Neuronal stem cell (in vitro differentiated cells): ENCODE results near the gene CNOT9.

Experiments used
- DNase-seq: peaks from one replicate; pipeline ENCODE4 v3.0.0-alpha.2; 2013; ENCODE audit warnings: low spot score
- H2AFZ ChIP-seq: one replicate; pipeline ENCODE4 v1.6.1; 2013; ENCODE audit warnings: mild to moderate bottlenecking, low read length, inconsistent platforms
- H2AK5ac ChIP-seq: 2 replicates; pipeline ENCODE4 v1.6.1; 2013; ENCODE audit warnings: low read depth, mild to moderate bottlenecking, inconsistent platforms, low read length, moderate library complexity, mixed read lengths
- H2BK120ac ChIP-seq: 2 replicates; pipeline ENCODE4 v1.6.1; 2013; ENCODE audit warnings: low read depth, mild to moderate bottlenecking, inconsistent platforms, low read length, moderate library complexity, mixed read lengths
- H2BK12ac ChIP-seq: one replicate; pipeline ENCODE4 v1.6.1; 2013; ENCODE audit warnings: low read length, inconsistent platforms
- H2BK15ac ChIP-seq: 2 replicates; pipeline ENCODE4 v1.6.1; 2013; ENCODE audit warnings: mild to moderate bottlenecking, low read length, inconsistent platforms, mixed read lengths
- H2BK5ac ChIP-seq: one replicate; pipeline ENCODE4 v1.6.1; 2013; ENCODE audit warnings: inconsistent platforms, mild to moderate bottlenecking, low read length, moderate library complexity
- H3K14ac ChIP-seq: one replicate; pipeline ENCODE4 v1.6.1; 2013; ENCODE audit warnings: low read length, inconsistent platforms
- H3K18ac ChIP-seq: 2 replicates; pipeline ENCODE4 v1.6.1; 2013; ENCODE audit warnings: low read length, inconsistent platforms
- H3K23ac ChIP-seq: 2 replicates; pipeline ENCODE4 v1.6.1; 2013; ENCODE audit warnings: low read depth, mild to moderate bottlenecking, mixed read lengths, low read length, inconsistent platforms; ENCODE audit not compliant: poor library complexity
- H3K27ac ChIP-seq: replicated peaks from 3 replicates; pipeline ENCODE4 v1.5.1; 2013; ENCODE audit warnings: low read length, inconsistent platforms
- H3K27me3 ChIP-seq, 3 experiments: 2 replicates each; pipeline ENCODE4 v1.6.1; 2013; ENCODE audit warnings: low read length in 3 of 3, mild to moderate bottlenecking in 2 of 3, inconsistent platforms in 1 of 3, low read depth in 1 of 3, mixed read lengths in 1 of 3, moderate library complexity in 1 of 3; ENCODE audit not compliant: control insufficient read depth in 3 of 3, insufficient read depth in 3 of 3
- H3K36me3 ChIP-seq, 2 donors: replicated peaks in 1 of 2; 2 replicates each; pipeline ENCODE4 v1.6.1; 2013; ENCODE audit warnings: low read length in 2 of 2; ENCODE audit not compliant: control insufficient read depth in 2 of 2, insufficient read depth in 2 of 2
- H3K4ac ChIP-seq: 2 replicates; pipeline ENCODE4 v1.6.1; 2013; ENCODE audit warnings: inconsistent platforms, mild to moderate bottlenecking, low read length, moderate library complexity
- H3K4me1 ChIP-seq, 2 donors: 1 replicate in 1 of 2; 2 replicates in 1 of 2; pipeline ENCODE4 v1.6.1; 2013; ENCODE audit warnings: low read length in 2 of 2, low read depth in 1 of 2; ENCODE audit not compliant: control insufficient read depth in 2 of 2, insufficient read depth in 1 of 2
- H3K4me2 ChIP-seq: one replicate; pipeline ENCODE4 v1.6.1; 2013; ENCODE audit warnings: mild to moderate bottlenecking, low read length, inconsistent platforms; ENCODE audit not compliant: insufficient read depth, poor library complexity, severe bottlenecking
- H3K4me3 ChIP-seq, 2 donors: 2 replicates each; pipeline ENCODE4 v1.5.1; 2013; ENCODE audit warnings: low read length in 2 of 2, mild to moderate bottlenecking in 2 of 2, inconsistent platforms in 1 of 2, moderate library complexity in 1 of 2
- H3K79me1 ChIP-seq: one replicate; pipeline ENCODE4 v1.6.1; 2013; ENCODE audit warnings: low read depth, mild to moderate bottlenecking, inconsistent platforms, low read length, moderate library complexity
- H3K9ac ChIP-seq: one replicate; pipeline ENCODE4 v1.6.1; 2013; ENCODE audit warnings: mild to moderate bottlenecking, low read depth, low read length, inconsistent platforms; ENCODE audit not compliant: poor library complexity
- H3K9me3 ChIP-seq, 2 donors: replicated peaks in 1 of 2; 2 replicates each; pipeline versions ENCODE3 to v1.6.1; 2013; ENCODE audit warnings: low read length in 2 of 2, mild to moderate bottlenecking in 2 of 2, inconsistent platforms in 1 of 2, low read depth in 1 of 2, mixed read lengths in 1 of 2, moderate library complexity in 1 of 2; ENCODE audit not compliant: control insufficient read depth in 2 of 2, insufficient read depth in 1 of 2
- H4K8ac ChIP-seq: one replicate; pipeline ENCODE4 v1.6.1; 2013; ENCODE audit warnings: low read depth, mild to moderate bottlenecking, inconsistent platforms, low read length, moderate library complexity
- H4K91ac ChIP-seq: one replicate; pipeline ENCODE4 v1.6.1; 2013; ENCODE audit warnings: low read length, low read depth, mild to moderate bottlenecking, inconsistent platforms; ENCODE audit not compliant: poor library complexity
- WGBS, 2 donors: extraction: QIAGEN DNeasy Blood & Tissue Kit; methylation state at CpG; one replicate each; pipeline ENCODE4 v1.1.7; 2013; ENCODE audit warnings: missing lambda C conversion rate in 2 of 2, mixed read lengths in 1 of 2; ENCODE audit not compliant: insufficient read length in 2 of 2, insufficient replicate concordance in 1 of 2; ENCODE audit errors: extremely low coverage in 2 of 2; 5-methylcytosine and 5-hydroxymethylcytosine counted together

Gene CNOT9

GRCh38 chr2:218567797-218568189 is 846 bp upstream of the CNOT9 start:
- H3K23ac ChIP-seq, result peak overlapping the region; percentile 34
- peak overlapping the region; percentile 79 for H3K9ac ChIP-seq
- H4K8ac ChIP-seq, result no peak overlapping the region
- no peak overlapping the region for H2BK12ac ChIP-seq
- H2BK120ac ChIP-seq, result peak overlapping the region; percentile 76
- no peak for DNase-seq
- peak overlapping the region; percentile 97 for H3K18ac ChIP-seq
- peak overlapping the region; percentile 66 for H3K27ac ChIP-seq
- peak overlapping the region; percentile 94 for H3K14ac ChIP-seq
- no peak overlapping the region for H2BK15ac ChIP-seq
- no peak overlapping the region for H3K4ac ChIP-seq
- H2AK5ac ChIP-seq, result no peak overlapping the region
- H3K79me1 ChIP-seq, result peaks cover 3% of the 10 kb centered on the region
- H2AFZ ChIP-seq, result peak overlapping the region; percentile 91
- H3K4me1 ChIP-seq, result peaks cover 4 to 16% of the 10 kb centered on the region in 2 donors
- no peak overlapping the region for H4K91ac ChIP-seq
- H3K36me3 ChIP-seq, result peaks cover 0 to 61% of the 10 kb centered on the region in 2 donors
- no peaks in the 10 kb centered on the region for H3K9me3 ChIP-seq
- peak overlapping the region; percentile 72 for H3K4me2 ChIP-seq
- H3K4me3 ChIP-seq, result peak overlapping the region; percentile 64 to 92
- H3K27me3 ChIP-seq, result no peaks in the 10 kb centered on the region
- no peak overlapping the region for H2BK5ac ChIP-seq
- no CpG with 5 or more reads among the region's 19 CpGs for WGBS, 2 donors

DNA sequence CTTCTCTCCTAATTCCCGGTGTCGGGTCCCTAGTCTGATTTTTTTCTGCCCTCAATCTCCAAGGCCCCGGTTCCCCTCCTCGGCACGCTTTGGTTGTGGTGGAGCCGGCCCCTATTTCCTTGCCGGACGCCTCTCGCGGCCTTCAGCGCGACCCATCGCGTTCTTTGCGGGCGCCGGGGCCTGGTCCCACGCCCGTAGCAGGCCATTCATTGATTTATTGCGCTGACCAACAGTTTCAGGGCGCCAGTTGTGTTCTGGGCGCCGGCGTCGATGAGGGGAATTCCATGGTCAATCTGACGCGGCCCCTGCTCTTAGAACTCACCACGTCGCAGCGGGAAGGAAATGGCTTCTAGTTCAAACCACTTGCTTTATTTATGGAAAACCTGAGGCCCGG is 396 bp downstream of the CNOT9 start:
- peak overlapping the region; percentile 47 for H3K14ac ChIP-seq
- peak overlapping the region; percentile 93 for H3K18ac ChIP-seq
- H2BK5ac ChIP-seq, result peak overlapping the region; percentile 72
- no peak overlapping the region for H4K8ac ChIP-seq
- H3K79me1 ChIP-seq, result peaks cover 3% of the 10 kb centered on the region
- H3K23ac ChIP-seq, result peak overlapping the region; percentile 94
- no CpG with 5 or more reads among the region's 31 CpGs for WGBS, 2 donors
- peak overlapping the region; percentile 45 for H2BK15ac ChIP-seq
- H2AFZ ChIP-seq, result peak overlapping the region; percentile 91
- H3K4ac ChIP-seq, result no peak overlapping the region
- H4K91ac ChIP-seq, result no peak overlapping the region
- no peak overlapping the region for H2BK120ac ChIP-seq
- no peaks in the 10 kb centered on the region for H3K9me3 ChIP-seq
- peak overlapping the region; percentile 37 for H2AK5ac ChIP-seq
- peak overlapping the region; percentile 95 for H3K27ac ChIP-seq
- peak overlapping the region; percentile 64 to 86 for H3K4me3 ChIP-seq
- H3K4me2 ChIP-seq, result peak overlapping the region; percentile 77
- no peak for DNase-seq
- H3K36me3 ChIP-seq, result peaks cover under 1 to 61% of the 10 kb centered on the region in 2 donors
- no peaks in the 10 kb centered on the region for H3K27me3 ChIP-seq
- H2BK12ac ChIP-seq, result no peak overlapping the region
- H3K9ac ChIP-seq, result peak overlapping the region; percentile 89
- peaks cover 4 to 16% of the 10 kb centered on the region in 2 donors for H3K4me1 ChIP-seq

GRCh38 chr2:218569661-218570500 is 1.2 kb downstream of the CNOT9 start:
- peak; percentile 14 for DNase-seq
- peak overlapping the region; percentile 95 for H3K27ac ChIP-seq
- H2BK120ac ChIP-seq, result no peak overlapping the region
- H3K4me1 ChIP-seq, result peaks cover 4 to 16% of the 10 kb centered on the region in 2 donors
- peaks cover 1 to 61% of the 10 kb centered on the region in 2 donors for H3K36me3 ChIP-seq
- peak overlapping the region; percentile 64 to 86 for H3K4me3 ChIP-seq
- H2AK5ac ChIP-seq, result no peak overlapping the region
- H3K4ac ChIP-seq, result no peak overlapping the region
- H3K9me3 ChIP-seq, result no peaks in the 10 kb centered on the region
- no CpG with 5 or more reads among the region's 10 CpGs for WGBS, 2 donors
- no peak overlapping the region for H3K9ac ChIP-seq
- peak overlapping the region; percentile 77 for H3K4me2 ChIP-seq
- H2BK5ac ChIP-seq, result no peak overlapping the region
- H2BK15ac ChIP-seq, result no peak overlapping the region
- no peak overlapping the region for H4K8ac ChIP-seq
- H3K14ac ChIP-seq, result no peak overlapping the region
- H2BK12ac ChIP-seq, result no peak overlapping the region
- no peak overlapping the region for H3K23ac ChIP-seq
- no peaks in the 10 kb centered on the region for H3K27me3 ChIP-seq
- no peak overlapping the region for H4K91ac ChIP-seq
- H3K79me1 ChIP-seq, result peaks cover 3% of the 10 kb centered on the region
- H2AFZ ChIP-seq, result peak overlapping the region; percentile 91
- no peak overlapping the region for H3K18ac ChIP-seq

DNA sequence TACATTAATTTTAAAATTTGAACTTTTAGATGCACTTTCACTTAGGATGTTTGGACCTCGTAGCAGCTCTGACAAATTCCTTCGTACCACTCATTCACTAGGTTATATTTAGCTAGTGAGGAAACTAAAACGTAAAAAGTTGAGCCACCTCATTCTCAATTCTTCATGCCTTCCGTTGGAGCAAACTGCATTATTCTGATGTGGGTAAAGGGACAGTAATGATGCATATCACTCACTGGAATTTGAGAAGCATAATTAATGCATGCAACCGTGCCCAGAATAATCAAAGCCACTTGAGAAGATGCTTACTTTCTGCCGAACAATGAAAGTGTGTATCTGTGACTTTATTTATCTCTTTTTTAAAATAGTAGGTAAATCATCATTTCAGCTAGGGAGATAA is 2.2 kb downstream of the CNOT9 start:
- DNase-seq, result no peak
- Histone ChIP-seq H2AK5ac (no peak overlapping the region), H3K9me3 (no peaks in the 10 kb centered on the region), H3K14ac (no peak overlapping the region), H3K79me1 (peaks cover 3% of the 10 kb centered on the region), H3K27me3 (no peaks in the 10 kb centered on the region), H2BK120ac (no peak overlapping the region), H3K4me3 (peak overlapping the region in 1 of 2 donors; percentile 64), H2BK15ac (no peak overlapping the region), H2BK5ac (no peak overlapping the region), H4K8ac (no peak overlapping the region), H3K9ac (no peak overlapping the region), H3K4me2 (no peak overlapping the region), H3K23ac (no peak overlapping the region), H3K36me3 (peaks cover 1 to 60% of the 10 kb centered on the region in 2 donors), H2AFZ (no peak overlapping the region), H4K91ac (no peak overlapping the region), H2BK12ac (no peak overlapping the region), H3K4ac (no peak overlapping the region), H3K27ac (no peak overlapping the region), H3K18ac (no peak overlapping the region), H3K4me1 (peaks cover 4 to 16% of the 10 kb centered on the region in 2 donors)
- WGBS, 2 donors, result no CpG with 5 or more reads among the region's 6 CpGs
